ENCODE results near the gene RAP1A. TPM values are rescaled to one million over a fixed set of nuclear protein-coding genes. Genes with fewer than 3 reads are reported as not detected.

Gene RAP1A
- total and polyA plus RNA-seq, 4 donors = 108 to 318 (median 149) TPM

- WGBS, 2 donors = 92 to 94% methylated on average over 4 of the region's 4 CpGs
- ATAC-seq (ENCODE audit: low FRiP score) (no peak), DNase-seq (no peak)
- peaks cover 2 to 11% of the 10 kb centered on the region in 2 donors for H3K4me1 ChIP-seq (ENCODE audit: control insufficient read depth in 1 of 2, insufficient read depth in 2 of 2, low read length in 2 of 2)
- H3K27ac ChIP-seq (ENCODE audit: low read depth in 1 of 2, low read length in 2 of 2) = no peak overlapping the region
- H3K36me3 ChIP-seq (ENCODE audit: control insufficient read depth in 1 of 2, insufficient read depth in 2 of 2, low read length in 1 of 2) = no peaks in the 10 kb centered on the region
- intact Hi-C loops (cut with DNase I) = loop anchor here (5.0 kb wide), 1 partner anchor 57 kb away; no protein-coding TSS in a partner anchor
- H3K27me3 ChIP-seq (ENCODE audit: control insufficient read depth in 1 of 2, insufficient read depth in 2 of 2, low read length in 1 of 2) = no peaks in the 10 kb centered on the region
- H3K9me3 ChIP-seq (ENCODE audit: control insufficient read depth, low read length) = no peaks in the 10 kb centered on the region
- no peak overlapping the region for H3K4me3 ChIP-seq (ENCODE audit: low read length in 2 of 2)
These were observed 25.3 kb upstream of the RAP1A start for GRCh38 chr1:111594306-111594693.

DNA sequence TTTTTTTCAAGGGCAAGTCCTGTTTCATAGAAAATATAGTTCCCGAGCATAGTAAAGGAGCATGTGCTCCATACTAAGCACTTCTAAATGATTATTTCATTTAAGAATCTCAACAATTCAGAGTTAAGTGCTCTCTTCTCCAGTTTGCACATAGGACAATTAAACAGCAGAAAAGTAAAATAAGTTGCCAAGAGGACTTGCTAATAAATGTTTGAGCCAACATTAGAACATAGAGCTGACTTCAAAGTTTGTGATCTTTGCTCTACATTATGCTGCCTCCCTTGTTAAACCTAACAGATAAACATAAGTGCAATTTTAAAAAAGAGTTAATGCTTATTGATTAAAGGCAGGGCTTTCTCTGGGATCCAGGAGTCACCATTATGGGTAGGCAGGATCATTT lies 23.8 kb upstream of the RAP1A start:
- Histone ChIP-seq H3K4me1 (ENCODE audit: control insufficient read depth in 1 of 2, insufficient read depth in 2 of 2, low read length in 2 of 2) (peaks cover 2 to 11% of the 10 kb centered on the region in 2 donors), H3K9me3 (ENCODE audit: control insufficient read depth, low read length) (no peaks in the 10 kb centered on the region), H3K27me3 (ENCODE audit: control insufficient read depth in 1 of 2, insufficient read depth in 2 of 2, low read length in 1 of 2) (no peaks in the 10 kb centered on the region), H3K4me3 (ENCODE audit: low read length in 2 of 2) (no peak overlapping the region), H3K36me3 (ENCODE audit: control insufficient read depth in 1 of 2, insufficient read depth in 2 of 2, low read length in 1 of 2) (no peaks in the 10 kb centered on the region), H3K27ac (ENCODE audit: low read depth in 1 of 2, low read length in 2 of 2) (no peak overlapping the region)
- WGBS, 2 donors = 98 to 100% methylated on average over 1 of the region's 1 CpG
- no peak for ATAC-seq (ENCODE audit: low FRiP score)
- DNase-seq = no peak
- intact Hi-C loops (cut with DNase I) = no loop called here

- DNase-seq (no peak), ATAC-seq (ENCODE audit: low FRiP score) (no peak)
- intact Hi-C loops (cut with DNase I) = no loop called here
- 92 to 100% methylated on average over 1 of the region's 1 CpG for WGBS, 2 donors
- Histone ChIP-seq H3K9me3 (ENCODE audit: control insufficient read depth, low read length) (no peaks in the 10 kb centered on the region), H3K4me3 (ENCODE audit: low read length in 2 of 2) (no peak overlapping the region), H3K4me1 (ENCODE audit: control insufficient read depth in 1 of 2, insufficient read depth in 2 of 2, low read length in 2 of 2) (peaks cover 2 to 11% of the 10 kb centered on the region in 2 donors), H3K27ac (ENCODE audit: low read depth in 1 of 2, low read length in 2 of 2) (no peak overlapping the region), H3K36me3 (ENCODE audit: control insufficient read depth in 1 of 2, insufficient read depth in 2 of 2, low read length in 1 of 2) (no peaks in the 10 kb centered on the region), H3K27me3 (ENCODE audit: control insufficient read depth in 1 of 2, insufficient read depth in 2 of 2, low read length in 1 of 2) (no peaks in the 10 kb centered on the region)
These were observed 23.1 kb upstream of the RAP1A start for GRCh38 chr1:111596499-111596898.

DNA sequence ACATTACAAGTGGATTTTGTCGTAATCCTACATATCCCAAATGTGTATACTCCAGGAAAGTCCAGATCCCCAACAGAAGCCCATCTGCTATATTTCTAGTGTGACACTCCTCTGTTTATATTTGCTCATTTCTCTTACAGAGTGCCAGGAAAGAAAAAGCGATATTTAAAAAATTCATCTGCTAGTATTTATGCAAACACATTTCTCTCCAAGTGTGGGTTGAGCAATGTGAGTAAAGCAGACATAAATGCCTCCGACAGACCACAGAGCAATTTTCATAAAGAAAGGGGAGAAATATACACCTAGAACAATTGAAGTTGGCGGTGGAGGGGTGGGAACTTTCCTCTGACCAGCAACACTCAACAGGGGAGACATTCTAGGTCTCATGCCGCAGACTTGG lies 22.2 kb upstream of the RAP1A start:
- peaks cover 2 to 3% of the 10 kb centered on the region in 2 donors for H3K4me1 ChIP-seq (ENCODE audit: control insufficient read depth in 1 of 2, insufficient read depth in 2 of 2, low read length in 2 of 2)
- H3K27me3 ChIP-seq (ENCODE audit: control insufficient read depth in 1 of 2, insufficient read depth in 2 of 2, low read length in 1 of 2) = no peaks in the 10 kb centered on the region
- ATAC-seq (ENCODE audit: low FRiP score) (no peak), DNase-seq (no peak)
- H3K9me3 ChIP-seq (ENCODE audit: control insufficient read depth, low read length) = no peaks in the 10 kb centered on the region
- no peak overlapping the region for H3K4me3 ChIP-seq (ENCODE audit: low read length in 2 of 2)
- no peak overlapping the region for H3K27ac ChIP-seq (ENCODE audit: low read depth in 1 of 2, low read length in 2 of 2)
- no peaks in the 10 kb centered on the region for H3K36me3 ChIP-seq (ENCODE audit: control insufficient read depth in 1 of 2, insufficient read depth in 2 of 2, low read length in 1 of 2)
- intact Hi-C loops (cut with DNase I) = no loop called here
- 72 to 74% methylated on average over 5 of the region's 5 CpGs for WGBS, 2 donors

- H3K27me3 ChIP-seq (ENCODE audit: control insufficient read depth in 1 of 2, insufficient read depth in 2 of 2, low read length in 1 of 2) = no peaks in the 10 kb centered on the region
- H3K9me3 ChIP-seq (ENCODE audit: control insufficient read depth, low read length) = no peaks in the 10 kb centered on the region
- no peak overlapping the region for H3K4me3 ChIP-seq (ENCODE audit: low read length in 2 of 2)
- H3K27ac ChIP-seq (ENCODE audit: low read depth in 1 of 2, low read length in 2 of 2) = no peak overlapping the region
- no peaks in the 10 kb centered on the region for H3K36me3 ChIP-seq (ENCODE audit: control insufficient read depth in 1 of 2, insufficient read depth in 2 of 2, low read length in 1 of 2)
- 95% methylated on average over 6 of the region's 6 CpGs for WGBS, 2 donors
- DNase-seq = no peak
- peaks cover 0 to 3% of the 10 kb centered on the region in 2 donors for H3K4me1 ChIP-seq (ENCODE audit: control insufficient read depth in 1 of 2, insufficient read depth in 2 of 2, low read length in 2 of 2)
- no peak for ATAC-seq (ENCODE audit: low FRiP score)
- intact Hi-C loops (cut with DNase I) = no loop called here
These were observed 21.0 kb upstream of the RAP1A start for GRCh38 chr1:111598544-111598943.

DNA sequence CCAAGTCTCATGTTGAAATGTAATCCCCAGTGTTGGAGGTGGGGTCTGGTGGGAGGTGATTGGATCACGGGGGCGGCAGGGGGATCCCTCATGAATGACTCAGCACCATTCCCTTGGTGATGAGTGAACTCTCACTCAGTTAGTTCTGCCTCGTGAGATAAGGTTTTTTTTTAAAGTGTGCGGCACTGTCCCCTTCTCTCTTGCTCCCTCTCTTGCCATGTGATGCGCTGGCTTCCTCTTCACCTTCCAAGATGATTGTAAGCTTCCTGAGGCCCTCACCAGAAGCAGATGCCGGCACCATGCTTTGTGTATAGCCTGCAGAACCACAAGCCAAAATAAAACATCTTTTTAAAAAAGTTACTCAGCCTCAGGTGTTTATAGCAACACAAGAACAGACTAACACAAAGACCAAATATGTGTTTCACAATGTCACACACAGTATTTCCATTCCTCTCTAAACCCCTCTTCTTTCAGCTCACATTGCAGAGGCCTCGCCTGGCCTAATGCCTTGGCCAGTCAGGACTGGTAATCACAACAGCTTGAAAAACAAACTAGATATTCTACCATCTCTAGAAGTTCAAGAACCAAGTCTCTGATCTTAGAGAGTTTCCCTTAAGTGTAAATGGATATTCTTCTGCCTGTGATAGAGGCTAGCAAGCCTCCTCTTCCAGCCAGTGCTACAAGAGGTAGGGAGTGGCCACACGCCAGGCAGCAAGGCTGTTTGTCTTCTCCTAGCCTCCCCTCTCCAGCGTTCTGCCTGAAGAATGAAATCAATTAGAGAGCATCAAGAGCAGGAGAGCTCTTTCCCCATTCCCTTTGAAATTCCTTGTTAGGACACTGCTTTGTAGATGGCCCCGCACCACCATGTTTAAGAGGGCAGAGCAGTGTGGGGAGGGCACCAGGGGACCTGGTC lies 19.6 kb upstream of the RAP1A start:
- Histone ChIP-seq H3K4me3 (ENCODE audit: low read length in 2 of 2) (no peak overlapping the region), H3K27me3 (ENCODE audit: control insufficient read depth in 1 of 2, insufficient read depth in 2 of 2, low read length in 1 of 2) (no peaks in the 10 kb centered on the region), H3K27ac (ENCODE audit: low read depth in 1 of 2, low read length in 2 of 2) (no peak overlapping the region), H3K36me3 (ENCODE audit: control insufficient read depth in 1 of 2, insufficient read depth in 2 of 2, low read length in 1 of 2) (no peaks in the 10 kb centered on the region), H3K4me1 (ENCODE audit: control insufficient read depth in 1 of 2, insufficient read depth in 2 of 2, low read length in 2 of 2) (no peaks in the 10 kb centered on the region), H3K9me3 (ENCODE audit: control insufficient read depth, low read length) (no peaks in the 10 kb centered on the region)
- ATAC-seq (ENCODE audit: low FRiP score) = no peak
- 86 to 90% methylated on average over 10 of the region's 10 CpGs for WGBS, 2 donors
- no peak for DNase-seq
- intact Hi-C loops (cut with DNase I) = no loop called here

- no peak for DNase-seq
- Histone ChIP-seq H3K9me3 (ENCODE audit: control insufficient read depth, low read length) (no peaks in the 10 kb centered on the region), H3K36me3 (ENCODE audit: control insufficient read depth in 1 of 2, insufficient read depth in 2 of 2, low read length in 1 of 2) (no peaks in the 10 kb centered on the region), H3K27me3 (ENCODE audit: control insufficient read depth in 1 of 2, insufficient read depth in 2 of 2, low read length in 1 of 2) (no peaks in the 10 kb centered on the region), H3K4me3 (ENCODE audit: low read length in 2 of 2) (no peak overlapping the region), H3K4me1 (ENCODE audit: control insufficient read depth in 1 of 2, insufficient read depth in 2 of 2, low read length in 2 of 2) (peaks cover 0 to 2% of the 10 kb centered on the region in 2 donors), H3K27ac (ENCODE audit: low read depth in 1 of 2, low read length in 2 of 2) (no peak overlapping the region)
- WGBS, 2 donors = 79 to 80% methylated on average over 6 of the region's 6 CpGs
- intact Hi-C loops (cut with DNase I) = no loop called here
- ATAC-seq (ENCODE audit: low FRiP score) = no peak
These were observed 18.7 kb upstream of the RAP1A start for GRCh38 chr1:111600886-111601386.

DNA sequence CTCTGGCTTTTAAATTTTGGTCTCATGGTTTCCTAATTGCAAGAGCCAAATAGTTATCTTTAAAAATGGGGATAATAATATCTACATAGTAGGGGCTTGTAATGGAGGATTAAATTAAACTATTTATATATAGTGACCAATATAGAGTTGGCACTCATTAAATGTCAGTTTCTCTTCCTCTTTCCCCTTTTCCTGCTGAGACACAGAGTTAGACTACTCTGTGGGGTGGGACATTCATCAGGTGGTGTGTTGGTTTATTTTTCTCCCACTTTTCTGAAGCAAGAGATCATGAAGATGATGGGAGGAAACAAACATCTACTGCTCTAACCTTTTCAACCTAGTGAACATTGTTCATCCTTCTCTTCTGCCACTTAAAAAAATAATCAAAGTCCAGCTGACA lies 17.3 kb upstream of the RAP1A start:
- no peaks in the 10 kb centered on the region for H3K27me3 ChIP-seq (ENCODE audit: control insufficient read depth in 1 of 2, insufficient read depth in 2 of 2, low read length in 1 of 2)
- H3K4me1 ChIP-seq (ENCODE audit: control insufficient read depth in 1 of 2, insufficient read depth in 2 of 2, low read length in 2 of 2) = peaks cover 0 to 2% of the 10 kb centered on the region in 2 donors
- ATAC-seq (ENCODE audit: low FRiP score) = no peak
- intact Hi-C loops (cut with DNase I) = no loop called here
- H3K9me3 ChIP-seq (ENCODE audit: control insufficient read depth, low read length) = no peaks in the 10 kb centered on the region
- H3K36me3 ChIP-seq (ENCODE audit: control insufficient read depth in 1 of 2, insufficient read depth in 2 of 2, low read length in 1 of 2) = no peaks in the 10 kb centered on the region
- H3K4me3 ChIP-seq (ENCODE audit: low read length in 2 of 2) = no peak overlapping the region
- H3K27ac ChIP-seq (ENCODE audit: low read depth in 1 of 2, low read length in 2 of 2) = no peak overlapping the region
- no peak for DNase-seq

DNA sequence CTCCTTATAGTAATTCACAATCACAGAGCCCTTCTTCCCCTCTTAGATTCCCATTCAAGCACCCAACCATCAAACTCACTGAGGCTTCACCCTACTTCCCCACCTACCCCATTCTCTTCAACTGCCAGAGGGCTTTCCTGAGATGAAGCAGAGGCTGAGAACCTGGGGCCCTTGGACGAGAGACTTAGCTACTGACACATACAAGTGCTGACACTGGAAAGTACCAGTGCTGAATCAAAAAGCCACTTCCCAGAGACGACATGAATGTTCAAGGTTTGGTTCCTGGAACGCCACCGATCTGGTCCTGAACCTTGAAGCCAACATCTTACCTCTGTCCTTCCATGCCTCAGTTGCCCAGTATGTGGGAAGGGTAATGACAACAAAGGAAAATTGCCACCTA lies 16.6 kb upstream of the RAP1A start:
- intact Hi-C loops (cut with DNase I) = no loop called here
- peaks cover 0 to 2% of the 10 kb centered on the region in 2 donors for H3K4me1 ChIP-seq (ENCODE audit: control insufficient read depth in 1 of 2, insufficient read depth in 2 of 2, low read length in 2 of 2)
- no peaks in the 10 kb centered on the region for H3K27me3 ChIP-seq (ENCODE audit: control insufficient read depth in 1 of 2, insufficient read depth in 2 of 2, low read length in 1 of 2)
- no peaks in the 10 kb centered on the region for H3K9me3 ChIP-seq (ENCODE audit: control insufficient read depth, low read length)
- no peaks in the 10 kb centered on the region for H3K36me3 ChIP-seq (ENCODE audit: control insufficient read depth in 1 of 2, insufficient read depth in 2 of 2, low read length in 1 of 2)
- WGBS, 2 donors = 91 to 95% methylated on average over 4 of the region's 4 CpGs
- no peak for ATAC-seq (ENCODE audit: low FRiP score)
- no peak overlapping the region for H3K27ac ChIP-seq (ENCODE audit: low read depth in 1 of 2, low read length in 2 of 2)
- DNase-seq = no peak
- H3K4me3 ChIP-seq (ENCODE audit: low read length in 2 of 2) = no peak overlapping the region

All from aorta (tissue), 5 donors.